ENCODE data around the gene ZMYM2. TPM values are rescaled to one million over a fixed set of nuclear protein-coding genes. Genes with fewer than 3 reads are reported as not detected.
"Not testable (repeated sequence)": the region's sequence is repeated elsewhere in the genome, so short reads cannot be mapped to it uniquely, and the experiment has no call there.

Gene ZMYM2
- total RNA-seq, 1 donor: 62.5 TPM

DNA sequence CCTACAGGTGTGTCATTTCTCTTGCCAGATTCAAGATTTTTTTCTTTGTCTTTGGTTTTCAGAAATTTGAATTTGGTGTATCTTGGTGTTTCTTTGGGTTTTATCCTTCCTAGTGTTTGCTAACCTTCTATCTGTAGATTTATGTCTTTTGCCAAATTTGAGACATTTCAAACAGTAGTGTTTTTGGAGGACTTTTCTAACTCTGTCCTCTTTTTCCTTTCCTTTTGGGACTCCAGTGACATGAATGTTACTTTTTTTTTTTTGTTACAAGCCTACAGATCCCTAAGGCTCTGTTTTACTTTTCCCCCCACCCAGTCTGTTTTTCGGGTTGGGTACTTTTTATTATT, 58.8 kb downstream of the ZMYM2 start:
- no peak for DNase-seq (ENCODE audit: low read depth)
- TF ChIP-seq, protein P1, sequence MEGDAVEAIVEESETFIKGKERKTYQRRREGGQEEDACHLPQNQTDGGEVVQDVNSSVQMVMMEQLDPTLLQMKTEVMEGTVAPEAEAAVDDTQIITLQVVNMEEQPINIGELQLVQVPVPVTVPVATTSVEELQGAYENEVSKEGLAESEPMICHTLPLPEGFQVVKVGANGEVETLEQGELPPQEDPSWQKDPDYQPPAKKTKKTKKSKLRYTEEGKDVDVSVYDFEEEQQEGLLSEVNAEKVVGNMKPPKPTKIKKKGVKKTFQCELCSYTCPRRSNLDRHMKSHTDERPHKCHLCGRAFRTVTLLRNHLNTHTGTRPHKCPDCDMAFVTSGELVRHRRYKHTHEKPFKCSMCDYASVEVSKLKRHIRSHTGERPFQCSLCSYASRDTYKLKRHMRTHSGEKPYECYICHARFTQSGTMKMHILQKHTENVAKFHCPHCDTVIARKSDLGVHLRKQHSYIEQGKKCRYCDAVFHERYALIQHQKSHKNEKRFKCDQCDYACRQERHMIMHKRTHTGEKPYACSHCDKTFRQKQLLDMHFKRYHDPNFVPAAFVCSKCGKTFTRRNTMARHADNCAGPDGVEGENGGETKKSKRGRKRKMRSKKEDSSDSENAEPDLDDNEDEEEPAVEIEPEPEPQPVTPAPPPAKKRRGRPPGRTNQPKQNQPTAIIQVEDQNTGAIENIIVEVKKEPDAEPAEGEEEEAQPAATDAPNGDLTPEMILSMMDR (IDR thresholded peaks at IDR 0.05; ENCODE audit: insufficient read depth, low read length): no peak
- no peak overlapping the region for H3K4me3 ChIP-seq (ENCODE audit: low read depth, low read length)

DNA sequence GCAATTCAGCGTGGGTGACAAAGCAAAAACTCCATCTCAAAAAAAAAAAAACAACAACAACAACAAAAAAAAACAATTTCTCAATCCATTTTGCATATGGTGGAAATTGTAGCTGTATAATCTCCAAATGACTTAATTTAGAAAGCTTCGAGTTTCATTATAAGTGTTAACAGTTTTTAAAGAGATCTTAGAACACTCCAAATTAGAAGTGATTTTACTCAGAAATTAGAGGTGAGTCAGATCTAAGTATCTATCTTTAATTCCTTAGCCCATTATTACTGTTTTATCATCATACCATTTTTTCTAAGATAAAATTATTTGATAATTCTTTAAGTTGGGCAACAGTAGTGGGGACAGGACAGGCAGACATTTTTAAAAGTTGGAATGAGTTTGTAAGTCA, 60.5 kb downstream of the ZMYM2 start:
- no peak overlapping the region for H3K4me3 ChIP-seq (ENCODE audit: low read depth, low read length)
- no peak for DNase-seq (ENCODE audit: low read depth)
- TF ChIP-seq, protein P1 (IDR thresholded peaks at IDR 0.05; ENCODE audit: insufficient read depth, low read length): no peak

DNA sequence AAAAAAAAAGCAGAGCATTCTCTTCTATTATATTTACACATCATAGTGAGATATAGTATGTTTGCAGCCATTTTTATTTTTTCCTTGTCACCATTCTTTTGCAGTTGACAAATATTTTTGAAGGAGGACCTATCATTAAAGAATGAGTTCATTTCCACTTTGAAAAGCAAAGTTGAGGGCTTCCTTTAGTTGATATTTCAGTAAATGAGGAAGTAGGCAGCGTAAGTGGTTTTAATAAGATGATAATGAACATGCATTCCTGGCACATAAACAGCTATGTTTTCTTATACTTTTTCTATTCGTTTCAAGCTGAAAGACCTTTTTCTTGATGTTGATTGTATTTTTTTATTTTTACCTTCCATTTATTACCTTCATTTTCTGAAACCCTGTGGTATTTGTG, 66.2 kb downstream of the ZMYM2 start:
- no peak for DNase-seq (ENCODE audit: low read depth)
- TF ChIP-seq, protein P1 (IDR thresholded peaks at IDR 0.05; ENCODE audit: insufficient read depth, low read length): no peak
- H3K4me3 ChIP-seq (ENCODE audit: low read depth, low read length): no peak overlapping the region

DNA sequence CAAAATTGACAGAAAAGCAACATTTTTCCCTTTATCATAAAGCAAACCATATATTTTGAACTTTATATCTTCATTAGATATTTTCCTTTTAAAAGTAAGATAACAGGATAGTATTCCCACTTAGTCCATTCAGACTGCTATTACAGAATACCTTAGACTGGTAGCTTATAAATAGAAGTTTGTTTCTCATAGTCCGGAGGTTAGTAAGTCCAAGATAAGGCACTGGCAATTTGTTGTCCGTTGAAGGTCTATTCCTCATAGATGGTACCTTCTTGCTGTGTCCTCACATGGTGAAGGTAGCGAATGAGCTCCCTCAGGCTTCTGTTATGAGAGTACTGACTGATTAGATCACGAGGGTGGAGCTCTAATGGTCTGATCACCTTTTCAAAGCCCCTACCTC, 70.4 kb downstream of the ZMYM2 start:
- no peak for DNase-seq (ENCODE audit: low read depth)
- TF ChIP-seq, protein P1 (IDR thresholded peaks at IDR 0.05; ENCODE audit: insufficient read depth, low read length): no peak
- H3K4me3 ChIP-seq (ENCODE audit: low read depth, low read length): no peak overlapping the region

DNA sequence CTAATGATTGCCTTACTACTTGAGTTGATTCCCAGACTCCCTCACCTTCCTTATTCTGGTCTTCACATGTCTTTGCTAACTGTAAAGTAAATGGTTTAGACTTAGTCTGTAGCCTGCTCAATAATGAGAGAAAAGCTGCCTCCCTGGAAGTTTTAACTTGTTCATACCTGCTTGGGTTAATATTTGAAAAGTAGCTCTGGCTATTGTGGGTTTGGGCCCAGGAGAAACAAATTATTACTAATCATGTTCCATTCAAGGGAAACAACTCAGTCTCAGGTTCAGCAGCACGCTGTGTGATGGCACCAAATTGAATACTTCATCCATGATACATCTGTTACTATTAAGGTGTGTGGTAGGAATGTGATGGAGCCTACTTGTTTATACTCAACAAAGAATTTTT, 75.0 kb downstream of the ZMYM2 start:
- TF ChIP-seq, protein P1 (IDR thresholded peaks at IDR 0.05; ENCODE audit: insufficient read depth, low read length): no peak

DNA sequence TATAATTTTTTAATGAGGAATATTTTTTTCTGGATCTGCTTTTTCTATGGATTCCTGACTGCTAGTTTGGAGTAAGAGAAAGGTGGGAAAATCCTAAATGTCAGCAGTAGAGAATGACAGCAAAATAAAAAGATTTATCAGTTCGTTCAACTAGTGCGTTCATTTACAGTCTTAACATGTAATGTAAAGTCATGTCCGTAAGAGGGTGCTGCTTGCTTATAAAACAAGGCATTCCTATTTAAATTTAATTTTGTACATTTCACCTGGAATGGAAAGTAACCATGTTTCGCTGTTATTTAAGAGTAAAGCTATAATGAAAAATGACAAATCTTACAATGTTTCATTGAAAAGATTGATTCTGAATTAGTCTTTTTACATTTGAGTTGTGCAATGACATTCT, 76.6 kb downstream of the ZMYM2 start:
- no peak overlapping the region for H3K4me3 ChIP-seq (ENCODE audit: low read depth, low read length)
- TF ChIP-seq, protein P1 (IDR thresholded peaks at IDR 0.05; ENCODE audit: insufficient read depth, low read length): no peak
- peak; percentile 17 for DNase-seq (ENCODE audit: low read depth)

More for the DNA sequence above, 75.0 kb downstream of the ZMYM2 start:
- no peak overlapping the region for H3K4me3 ChIP-seq (ENCODE audit: low read depth, low read length)
- no peak for DNase-seq (ENCODE audit: low read depth)

DNA sequence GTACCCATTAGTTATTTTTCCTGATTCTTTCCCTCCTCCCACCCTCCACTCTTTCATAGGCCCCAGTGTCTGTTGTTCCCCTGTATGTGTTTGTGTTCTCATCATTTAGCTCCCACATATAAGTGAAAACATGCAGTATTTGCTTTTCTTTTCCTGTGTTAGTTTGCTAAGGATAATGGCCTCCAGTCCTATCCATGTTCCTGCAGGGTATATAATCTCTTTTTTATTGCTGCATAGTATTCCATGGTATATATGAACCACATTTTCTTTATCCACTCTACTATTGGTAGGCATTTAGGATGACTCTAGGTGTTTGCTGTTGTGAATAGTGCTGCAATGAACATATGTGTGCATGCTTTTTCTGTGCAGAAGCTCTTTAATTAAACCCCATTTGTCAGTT, 79.4 kb downstream of the ZMYM2 start:
- TF ChIP-seq, protein P1 (IDR thresholded peaks at IDR 0.05; ENCODE audit: insufficient read depth, low read length): no peak
- no peak for DNase-seq (ENCODE audit: low read depth)
- H3K4me3 ChIP-seq (ENCODE audit: low read depth, low read length): no peak overlapping the region

DNA sequence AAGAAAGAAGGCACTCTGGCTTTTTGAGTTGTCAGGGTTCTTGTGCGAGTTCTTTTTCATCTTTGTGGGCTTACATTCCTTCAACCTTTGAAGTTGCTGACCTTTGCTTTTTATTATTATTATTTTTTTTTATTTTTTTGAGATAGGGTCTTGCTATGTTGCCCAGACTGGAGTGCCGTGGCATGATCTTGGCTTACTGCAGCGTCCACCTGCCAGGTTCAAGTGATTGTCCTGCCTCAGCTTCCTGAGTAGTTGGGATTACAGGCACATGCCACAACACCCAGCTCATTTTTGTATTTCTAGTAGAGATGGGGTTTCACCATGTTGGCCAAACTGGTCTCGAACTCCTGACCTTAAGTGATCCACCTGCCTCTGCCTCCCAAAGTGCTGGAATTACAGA, 84.1 kb downstream of the ZMYM2 start:
- H3K4me3 ChIP-seq (ENCODE audit: low read depth, low read length): not testable (repeated sequence)

More for the DNA sequence above, 84.1 kb downstream of the ZMYM2 start:
- DNase-seq (ENCODE audit: low read depth): not testable (repeated sequence)
